Measurements from ENCODE around the gene PARP2. TPM values are rescaled to one million over a fixed set of nuclear protein-coding genes. Genes with fewer than 3 reads are reported as not detected.

Gene PARP2
- total RNA-seq, 2 donors from 2014 or later: 10.7 to 23.1 TPM

DNA sequence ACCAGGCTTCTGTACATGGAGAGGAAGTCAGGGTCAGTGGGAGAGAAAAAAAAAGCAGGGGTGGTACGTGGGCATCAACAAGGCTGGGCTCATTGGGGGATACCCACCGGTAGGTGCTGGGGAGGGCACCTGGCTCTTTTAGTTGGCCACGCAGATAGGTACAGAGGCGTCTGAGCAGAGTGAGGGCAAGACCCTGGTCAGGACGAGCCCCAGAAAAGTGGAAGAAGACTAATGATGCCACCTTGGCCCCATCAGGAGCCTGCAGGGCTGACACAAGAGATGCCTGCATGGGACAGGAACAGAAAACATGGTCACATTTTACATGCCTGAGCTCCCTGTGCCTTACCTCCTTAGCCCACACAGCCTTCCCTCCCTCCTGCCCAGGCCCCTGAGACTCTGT lies 40.2 kb downstream of the PARP2 start:
- intact Hi-C loops (cut with DNase I): no loop called here
- Histone ChIP-seq H3K4me3 (no peak overlapping the region), H3K27ac (no peak overlapping the region), H3K9me3 (no peaks in the 10 kb centered on the region), H3K4me1 (replicated peaks) (no peaks in the 10 kb centered on the region), H3K27me3 (replicated peaks; ENCODE audit: insufficient read depth) (no peaks in the 10 kb centered on the region), H3K36me3 (peaks cover 33 to 77% of the 10 kb centered on the region in 2 donors)
- TF ChIP-seq POLR2A (IDR thresholded peaks at IDR 0.05) (no peak), POLR2AphosphoS5 (IDR thresholded peaks at IDR 0.05) (no peak)
- TF ChIP-seq, protein P1, sequence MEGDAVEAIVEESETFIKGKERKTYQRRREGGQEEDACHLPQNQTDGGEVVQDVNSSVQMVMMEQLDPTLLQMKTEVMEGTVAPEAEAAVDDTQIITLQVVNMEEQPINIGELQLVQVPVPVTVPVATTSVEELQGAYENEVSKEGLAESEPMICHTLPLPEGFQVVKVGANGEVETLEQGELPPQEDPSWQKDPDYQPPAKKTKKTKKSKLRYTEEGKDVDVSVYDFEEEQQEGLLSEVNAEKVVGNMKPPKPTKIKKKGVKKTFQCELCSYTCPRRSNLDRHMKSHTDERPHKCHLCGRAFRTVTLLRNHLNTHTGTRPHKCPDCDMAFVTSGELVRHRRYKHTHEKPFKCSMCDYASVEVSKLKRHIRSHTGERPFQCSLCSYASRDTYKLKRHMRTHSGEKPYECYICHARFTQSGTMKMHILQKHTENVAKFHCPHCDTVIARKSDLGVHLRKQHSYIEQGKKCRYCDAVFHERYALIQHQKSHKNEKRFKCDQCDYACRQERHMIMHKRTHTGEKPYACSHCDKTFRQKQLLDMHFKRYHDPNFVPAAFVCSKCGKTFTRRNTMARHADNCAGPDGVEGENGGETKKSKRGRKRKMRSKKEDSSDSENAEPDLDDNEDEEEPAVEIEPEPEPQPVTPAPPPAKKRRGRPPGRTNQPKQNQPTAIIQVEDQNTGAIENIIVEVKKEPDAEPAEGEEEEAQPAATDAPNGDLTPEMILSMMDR (IDR thresholded peaks at IDR 0.05): no peak
- 92% methylated on average over 5 of the region's 5 CpGs for WGBS
- DNase-seq (ENCODE audit: low spot score): no peak

- H3K9me3 ChIP-seq: no peaks in the 10 kb centered on the region
- H3K36me3 ChIP-seq: peaks cover 33 to 73% of the 10 kb centered on the region in 2 donors
- TF ChIP-seq POLR2AphosphoS5 (IDR thresholded peaks at IDR 0.05) (no peak), POLR2A (IDR thresholded peaks at IDR 0.05) (no peak)
- TF ChIP-seq, protein P1 (IDR thresholded peaks at IDR 0.05): no peak
- 87% methylated on average over 7 of the region's 7 CpGs for WGBS
- H3K27me3 ChIP-seq (replicated peaks; ENCODE audit: insufficient read depth): no peaks in the 10 kb centered on the region
- H3K27ac ChIP-seq: no peak overlapping the region
- intact Hi-C loops (cut with DNase I): no loop called here
- no peaks in the 10 kb centered on the region for H3K4me1 ChIP-seq (replicated peaks)
- DNase-seq (ENCODE audit: low spot score): no peak
- no peak overlapping the region for H3K4me3 ChIP-seq
These were observed 40.9 kb downstream of the PARP2 start for GRCh38 chr14:20384321-20384720.

- Histone ChIP-seq H3K4me1 (replicated peaks) (no peaks in the 10 kb centered on the region), H3K4me3 (no peak overlapping the region), H3K9me3 (no peaks in the 10 kb centered on the region), H3K27ac (no peak overlapping the region), H3K27me3 (replicated peaks; ENCODE audit: insufficient read depth) (no peaks in the 10 kb centered on the region), H3K36me3 (peaks cover 38 to 73% of the 10 kb centered on the region in 2 donors)
- TF ChIP-seq, protein P1 (IDR thresholded peaks at IDR 0.05): no peak
- TF ChIP-seq POLR2AphosphoS5 (IDR thresholded peaks at IDR 0.05) (no peak), POLR2A (IDR thresholded peaks at IDR 0.05) (no peak)
- 87% methylated on average over 5 of the region's 5 CpGs for WGBS
- DNase-seq (ENCODE audit: low spot score): no peak
- intact Hi-C loops (cut with DNase I): no loop called here
These were observed 41.5 kb downstream of the PARP2 start for GRCh38 chr14:20384886-20385285.

- Histone ChIP-seq H3K36me3 (peaks cover 50 to 66% of the 10 kb centered on the region in 2 donors), H3K4me3 (no peak overlapping the region), H3K27me3 (replicated peaks; ENCODE audit: insufficient read depth) (no peaks in the 10 kb centered on the region), H3K27ac (no peak overlapping the region), H3K9me3 (no peaks in the 10 kb centered on the region), H3K4me1 (replicated peaks) (no peaks in the 10 kb centered on the region)
- WGBS: 97% methylated on average over 17 of the region's 17 CpGs
- no peak for DNase-seq (ENCODE audit: low spot score)
- TF ChIP-seq POLR2AphosphoS5 (IDR thresholded peaks at IDR 0.05) (no peak), POLR2A (IDR thresholded peaks at IDR 0.05) (no peak)
- TF ChIP-seq, protein P1 (IDR thresholded peaks at IDR 0.05): no peak
- intact Hi-C loops (cut with DNase I): no loop called here
These were observed 42.9 kb downstream of the PARP2 start for GRCh38 chr14:20386276-20386855.

- no peak for DNase-seq (ENCODE audit: low spot score)
- intact Hi-C loops (cut with DNase I): no loop called here
- TF ChIP-seq POLR2A (IDR thresholded peaks at IDR 0.05) (no peak), POLR2AphosphoS5 (IDR thresholded peaks at IDR 0.05) (no peak)
- TF ChIP-seq, protein P1 (IDR thresholded peaks at IDR 0.05): no peak
- Histone ChIP-seq H3K27ac (no peak overlapping the region), H3K4me3 (no peak overlapping the region), H3K36me3 (peaks cover 40 to 57% of the 10 kb centered on the region in 2 donors), H3K9me3 (no peaks in the 10 kb centered on the region), H3K4me1 (replicated peaks) (no peaks in the 10 kb centered on the region), H3K27me3 (replicated peaks; ENCODE audit: insufficient read depth) (no peaks in the 10 kb centered on the region)
- WGBS: 92% methylated on average over 6 of the region's 6 CpGs
These were observed 44.1 kb downstream of the PARP2 start for GRCh38 chr14:20387576-20387975.

Measured in prostate gland (tissue), 2 donors.